Muscle of arm (tissue), 12 donors: ENCODE measurements around the gene MAFF. TPM values are rescaled to one million over a fixed set of nuclear protein-coding genes. Genes with fewer than 3 reads are reported as not detected.

ENCODE experiments used
- DNase-seq: peaks from one replicate; pipeline ENCODE4 v3.0.0-alpha.2; 2013
- polyA plus RNA-seq, 12 donors: library from polyadenylated mRNA; unstranded; fragments of 120-200 nt; gene quantifications; one replicate each; pipeline ENCODE4 v1.2.1, GENCODE V29; 2013; ENCODE audit not compliant: insufficient read length in 12 of 12

MAFF gene
- polyA plus RNA-seq, 12 donors, result 2.2 to 9.0 (median 3.2) TPM; not detected in 2

DNA sequence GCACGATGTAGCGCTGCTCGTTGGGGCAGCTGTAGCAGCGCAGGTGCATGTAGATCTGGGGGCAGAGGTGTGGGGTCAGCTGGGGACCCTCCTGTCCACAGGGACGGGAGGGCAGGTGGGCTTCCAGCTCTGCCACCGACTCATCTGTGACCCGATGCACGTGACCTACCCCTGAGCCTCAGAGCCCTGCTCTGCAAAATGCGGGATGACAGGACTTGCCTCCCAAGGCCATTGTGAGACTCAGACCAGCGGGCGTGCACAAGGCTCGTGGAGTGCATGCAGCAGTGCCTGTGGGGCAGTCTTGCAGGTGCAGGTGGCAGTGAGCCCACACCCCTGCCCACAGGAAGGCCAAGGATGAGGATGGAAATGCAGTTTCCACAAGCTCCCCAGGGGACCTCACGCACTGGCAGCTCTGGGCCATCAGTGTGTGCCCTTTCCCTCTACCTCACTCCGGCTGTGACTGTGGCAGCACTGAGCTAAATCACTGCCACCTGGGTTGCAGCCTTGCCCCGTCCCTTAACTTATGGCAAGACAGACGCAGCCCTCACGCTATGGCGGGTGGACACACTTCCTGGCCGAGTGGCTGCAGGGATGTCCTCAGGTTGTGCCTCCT, 44.4 kb downstream of the MAFF start:
- DNase-seq, result no peak

DNA sequence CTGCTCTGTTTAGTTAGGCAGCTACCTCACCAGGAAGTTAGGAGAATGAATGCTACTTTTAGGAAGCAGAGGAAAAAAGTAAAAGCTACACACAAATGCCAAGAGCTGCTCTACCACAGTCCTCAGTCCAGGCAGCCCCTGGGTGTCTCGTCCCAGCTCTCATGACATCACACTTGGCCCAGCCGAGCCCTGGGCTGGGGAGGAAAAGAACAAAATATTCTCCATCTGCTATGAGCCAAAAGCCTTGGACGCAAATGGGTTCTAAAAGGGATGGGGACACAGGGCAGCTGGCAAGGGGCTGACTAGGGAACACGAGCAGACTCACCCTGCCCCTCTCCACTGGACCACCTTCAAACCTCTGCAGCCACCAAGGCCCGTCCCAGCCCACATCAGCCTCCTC, 44.9 kb downstream of the MAFF start:
- DNase-seq, result peak; percentile 84

DNA sequence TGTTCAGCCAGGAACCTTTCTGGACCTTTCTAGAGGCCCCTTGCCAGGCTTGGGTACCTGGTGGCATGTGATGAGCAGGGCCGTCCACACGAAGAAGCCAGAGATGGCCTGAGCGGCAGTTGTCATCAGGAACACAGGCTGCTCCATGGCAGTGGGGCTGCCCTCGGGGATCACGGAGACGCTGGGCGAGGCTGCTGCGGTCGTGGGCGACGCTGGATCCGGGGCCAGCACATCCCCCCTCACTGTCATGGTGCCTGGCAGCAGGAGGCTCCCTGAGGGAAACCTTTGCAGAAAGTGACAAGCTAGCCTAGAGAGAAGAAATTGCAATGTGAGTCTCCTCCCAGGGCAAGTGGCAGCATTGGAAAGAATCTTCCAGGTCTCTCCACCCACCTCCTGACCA, 45.9 kb downstream of the MAFF start:
- no peak for DNase-seq

DNA sequence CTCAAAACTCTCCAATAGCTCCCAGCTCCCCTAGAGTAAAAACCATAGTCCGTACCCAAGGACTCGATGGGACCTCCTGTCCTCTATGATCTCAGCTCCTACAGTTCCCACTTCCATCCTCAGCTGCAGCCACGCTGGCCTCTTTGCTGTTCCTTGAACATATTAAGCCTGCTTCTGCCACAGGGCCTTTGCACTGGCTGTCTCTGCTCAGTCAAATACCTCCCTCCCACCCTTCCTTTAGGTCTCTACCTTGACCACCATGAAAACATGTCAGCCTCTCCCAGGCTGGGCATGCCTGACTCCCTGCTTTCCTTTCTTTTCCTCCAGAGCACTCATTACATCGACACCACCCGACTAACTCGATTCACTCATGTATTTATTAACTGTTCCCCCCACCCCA, 46.5 kb downstream of the MAFF start:
- no peak for DNase-seq

DNA sequence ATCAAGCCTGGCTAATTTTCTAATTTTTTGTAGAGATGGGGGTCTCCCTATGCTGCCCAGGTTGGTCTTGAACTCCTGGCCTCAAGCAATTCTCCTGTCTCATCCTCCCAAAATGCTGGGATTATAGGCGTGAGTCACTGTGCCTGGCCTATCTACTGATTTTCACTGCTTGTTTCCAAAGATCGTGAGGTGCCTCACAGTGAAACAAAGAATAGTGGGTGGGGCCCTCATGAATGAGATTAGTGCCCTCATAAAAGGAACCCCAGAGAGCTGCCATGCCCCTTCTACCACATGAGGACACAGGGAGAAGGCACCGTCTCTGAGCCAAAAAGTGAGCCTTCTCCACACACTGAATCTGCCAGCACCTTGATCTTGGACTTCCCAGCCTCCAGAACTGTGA, 47.5 kb downstream of the MAFF start:
- no peak for DNase-seq

DNA sequence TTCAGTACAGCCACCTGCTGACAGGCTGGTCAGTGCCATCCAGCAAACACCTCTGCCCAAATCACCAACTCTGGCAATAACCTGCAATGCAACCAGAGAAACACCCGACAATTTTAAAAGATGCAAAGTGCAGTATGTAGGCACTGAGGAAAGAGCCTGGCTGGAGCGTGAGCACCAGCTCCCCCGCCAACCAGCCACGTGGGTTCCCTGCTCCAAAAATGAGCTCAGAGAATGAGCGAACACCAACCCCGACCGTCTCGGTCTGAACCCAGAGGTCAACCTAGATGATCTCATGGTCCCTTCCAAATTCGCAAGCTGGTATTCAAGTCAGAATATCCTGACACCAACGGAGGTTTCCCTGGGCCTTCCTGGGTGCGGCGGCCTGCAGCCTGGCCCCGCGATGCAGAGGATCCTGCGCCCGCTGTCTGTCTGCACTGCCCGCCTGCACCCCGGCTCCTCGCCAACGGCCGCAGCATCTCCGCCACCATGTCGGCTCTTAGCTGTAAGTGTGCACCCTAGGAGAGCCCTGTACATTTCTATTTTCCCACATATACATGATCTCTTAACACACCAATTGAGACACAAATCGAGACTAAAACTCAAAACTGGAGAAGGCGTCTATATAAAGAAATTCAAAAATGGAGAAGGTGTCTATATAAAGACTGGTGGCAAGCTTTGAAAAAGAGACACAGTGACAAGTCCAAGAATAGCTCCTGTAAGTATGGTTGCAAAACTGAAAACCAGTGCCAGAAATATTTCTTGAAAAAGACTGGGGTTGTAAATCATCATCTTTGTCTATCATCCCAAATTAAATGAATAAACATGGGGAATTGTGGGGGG, 48.2 kb downstream of the MAFF start:
- no peak for DNase-seq

DNA sequence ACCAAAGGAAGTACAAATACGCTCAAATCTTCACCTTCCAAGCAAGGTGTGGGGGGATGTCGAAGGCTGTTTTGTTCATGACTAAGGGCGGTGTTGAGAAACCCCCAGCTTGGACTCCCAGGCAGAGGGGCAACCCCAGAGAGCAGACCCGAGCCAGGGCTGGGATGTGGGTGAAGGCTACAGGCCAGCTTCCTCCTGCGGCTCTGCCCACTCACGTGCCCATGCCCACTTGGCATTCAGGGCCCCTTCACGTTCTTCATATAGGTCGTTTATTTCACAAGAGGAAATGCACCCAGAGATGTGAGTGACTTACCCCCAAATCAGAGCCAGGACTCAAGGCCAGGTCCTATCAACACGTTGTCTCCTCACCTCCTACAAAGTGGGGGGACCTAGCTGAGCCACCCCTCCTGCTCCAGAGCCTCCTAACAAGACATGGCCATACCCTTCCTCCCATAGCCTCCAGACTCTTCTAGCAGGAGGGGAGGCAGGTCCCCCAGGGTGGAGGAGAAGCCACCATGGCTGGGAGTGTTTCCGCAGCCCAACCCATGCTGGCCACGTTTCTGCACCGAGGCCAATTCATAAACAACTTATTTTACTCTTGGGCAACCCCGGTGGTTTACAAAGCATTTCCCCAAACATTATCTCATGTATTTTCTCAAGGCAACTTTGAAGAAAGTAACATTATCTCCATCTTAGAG, 49.0 kb downstream of the MAFF start:
- DNase-seq, result no peak

DNA sequence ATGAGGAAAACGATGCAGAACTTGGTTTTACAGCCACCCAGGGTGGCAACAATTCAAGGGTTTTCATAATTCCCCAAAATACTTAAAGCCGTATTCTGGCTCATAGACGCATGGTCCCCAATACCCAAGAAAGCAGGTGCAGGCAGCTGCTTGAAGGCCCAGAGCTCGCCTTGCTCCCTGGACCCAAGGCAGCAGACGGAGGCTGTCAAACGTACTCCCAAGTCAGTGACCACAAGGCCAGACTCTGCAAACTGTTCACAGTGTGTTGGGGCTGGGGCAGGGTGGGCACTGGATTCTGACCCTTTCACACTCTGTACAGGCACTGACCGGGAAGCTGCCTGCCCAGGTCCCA, 49.5 kb downstream of the MAFF start:
- no peak for DNase-seq

DNA sequence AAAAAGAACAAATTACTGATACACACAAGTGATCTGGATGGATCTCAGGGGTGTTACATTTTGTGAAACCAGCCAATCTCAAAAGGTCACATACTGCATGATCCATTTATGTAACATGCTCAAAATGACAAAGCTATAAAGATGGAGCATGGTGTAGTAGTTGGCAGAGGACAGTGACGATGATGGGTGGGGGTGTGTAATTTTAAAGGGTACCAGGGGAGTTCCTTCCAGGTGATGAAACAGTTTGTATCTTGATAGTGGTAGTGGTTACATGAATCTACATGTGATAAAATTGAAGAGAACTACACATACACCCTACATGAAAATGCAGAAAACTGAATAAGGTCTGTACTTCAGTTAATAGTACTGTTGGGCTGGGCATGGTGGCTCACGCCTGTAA, 53.9 kb downstream of the MAFF start:
- no peak for DNase-seq

DNA sequence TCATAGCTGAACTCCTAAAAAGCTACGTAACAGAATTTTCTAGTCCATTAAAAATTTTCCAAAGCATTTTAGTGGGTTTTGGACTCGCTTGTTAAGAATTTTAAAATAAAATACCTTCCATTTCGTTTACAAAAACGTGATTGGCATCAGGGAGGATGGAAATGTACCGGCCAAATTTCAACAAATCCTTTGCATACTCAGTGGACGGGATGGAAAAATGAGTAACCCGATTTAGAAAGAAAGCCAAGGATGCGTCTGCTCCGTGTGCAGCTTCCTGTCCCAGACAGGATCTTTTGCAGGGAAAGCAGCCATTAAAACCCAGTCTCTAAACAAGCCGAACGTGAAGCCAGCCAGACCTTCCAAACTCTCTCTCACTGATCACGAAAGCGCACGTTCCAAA, 55.4 kb downstream of the MAFF start:
- peak; percentile 87 for DNase-seq

DNA sequence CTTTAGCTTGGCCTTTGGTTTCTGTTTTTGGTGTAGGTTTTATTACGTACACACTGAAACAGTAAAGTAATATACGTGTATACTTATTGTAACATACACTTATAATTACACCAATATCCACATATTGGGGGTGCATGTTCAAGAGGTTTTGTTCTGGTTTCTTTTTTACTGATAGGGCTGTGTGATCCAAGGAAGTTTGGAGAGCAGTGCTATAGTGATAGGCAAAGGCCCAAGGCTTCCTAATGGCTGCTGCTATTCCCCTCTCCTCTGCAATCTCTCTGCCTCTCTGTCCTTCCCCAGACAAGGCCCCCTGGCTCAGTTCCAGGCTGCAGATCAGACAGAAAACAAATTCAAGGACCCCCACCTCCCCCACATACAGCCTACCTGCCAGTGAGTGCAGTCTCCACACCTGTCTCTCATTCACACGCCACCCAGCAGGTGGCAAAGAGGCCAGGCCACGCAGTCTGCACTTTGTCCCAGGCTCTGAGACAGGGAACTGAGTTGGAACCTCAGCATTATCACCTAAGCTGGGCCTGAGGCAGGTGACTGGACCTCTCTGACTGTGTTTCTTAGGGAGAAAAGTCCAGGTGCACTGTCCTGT, 56.0 kb downstream of the MAFF start:
- DNase-seq, result no peak

DNA sequence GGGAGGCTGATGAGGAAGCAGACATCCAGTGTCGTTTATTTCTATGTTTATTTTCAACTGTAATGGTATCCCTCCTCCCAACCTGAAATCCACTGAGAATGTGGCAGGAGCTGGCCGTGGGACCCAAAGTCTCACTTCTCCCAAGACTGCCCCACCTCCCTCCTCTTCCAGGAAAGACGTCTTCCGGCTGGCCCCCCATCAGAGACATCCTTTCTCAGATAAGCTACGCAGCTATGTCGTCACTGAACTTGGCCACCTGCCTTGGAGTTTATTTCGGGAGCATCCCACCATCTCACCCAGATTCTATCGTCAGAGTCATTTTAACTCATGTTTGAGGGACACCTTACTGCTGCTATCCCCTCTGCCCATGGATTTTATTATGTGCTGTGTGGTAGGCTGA, 57.1 kb downstream of the MAFF start:
- no peak for DNase-seq

DNA sequence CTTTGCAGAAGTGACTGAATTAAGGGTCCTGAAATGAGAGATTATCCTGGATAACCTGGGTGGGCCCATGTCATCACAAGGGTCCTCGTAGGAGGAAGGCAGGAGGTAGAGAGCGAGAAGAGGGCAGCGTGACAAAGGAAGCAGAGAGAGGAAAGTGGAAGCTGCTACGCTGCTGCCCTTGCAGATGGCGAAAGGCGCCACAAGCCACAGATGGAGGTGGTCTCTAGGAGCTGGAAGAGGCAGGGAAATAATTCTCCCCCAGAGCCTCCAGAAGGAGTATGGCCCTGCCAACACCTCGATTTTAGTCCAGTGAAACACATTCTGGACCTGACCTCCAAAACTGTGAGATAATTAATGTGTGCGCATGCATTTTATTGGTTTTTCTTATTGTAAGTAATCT, 57.6 kb downstream of the MAFF start:
- DNase-seq, result no peak

DNA sequence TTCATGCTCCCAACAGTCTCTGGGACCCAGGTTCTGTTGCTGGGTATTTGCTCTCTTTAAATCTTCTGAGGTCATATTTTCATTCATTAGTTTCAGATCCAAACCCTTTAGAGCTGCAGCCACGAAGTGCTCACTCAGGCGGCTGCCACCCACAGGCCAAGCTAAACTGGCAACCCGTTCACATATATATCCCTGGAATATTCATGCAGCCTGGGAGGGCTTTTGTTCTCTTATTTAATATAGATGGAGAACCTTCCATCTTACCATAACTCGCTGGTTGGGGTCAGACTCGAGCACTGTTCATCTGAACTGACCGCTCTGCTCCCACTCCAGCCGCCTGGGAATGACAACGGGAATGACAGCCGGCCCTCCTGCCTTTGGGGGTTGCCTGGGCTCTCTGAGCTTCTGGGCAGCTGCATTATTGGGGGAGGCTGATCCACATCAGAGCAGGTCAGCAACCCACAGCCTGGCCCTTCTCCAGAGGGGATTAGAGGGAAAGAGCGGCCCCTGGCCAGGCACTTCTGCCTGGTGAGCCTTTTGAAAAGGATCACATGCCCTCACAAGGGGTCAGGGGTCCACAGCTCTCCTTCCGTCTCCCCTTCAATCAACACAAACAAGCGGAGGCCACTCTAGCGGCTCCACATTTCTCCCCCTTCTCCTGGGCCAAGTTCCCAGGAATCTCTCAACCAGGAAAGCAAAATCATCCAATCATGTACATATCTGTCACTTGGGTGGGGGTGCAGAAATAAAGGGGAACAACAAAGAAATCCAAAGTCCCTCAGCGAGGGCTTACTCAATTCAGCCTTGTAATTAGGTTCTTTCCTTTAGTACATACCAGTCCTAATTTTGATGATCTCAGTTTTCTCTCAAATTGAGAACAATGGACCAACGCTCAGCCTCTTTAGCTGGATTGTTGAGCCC, 59.2 kb downstream of the MAFF start:
- DNase-seq, result no peak

DNA sequence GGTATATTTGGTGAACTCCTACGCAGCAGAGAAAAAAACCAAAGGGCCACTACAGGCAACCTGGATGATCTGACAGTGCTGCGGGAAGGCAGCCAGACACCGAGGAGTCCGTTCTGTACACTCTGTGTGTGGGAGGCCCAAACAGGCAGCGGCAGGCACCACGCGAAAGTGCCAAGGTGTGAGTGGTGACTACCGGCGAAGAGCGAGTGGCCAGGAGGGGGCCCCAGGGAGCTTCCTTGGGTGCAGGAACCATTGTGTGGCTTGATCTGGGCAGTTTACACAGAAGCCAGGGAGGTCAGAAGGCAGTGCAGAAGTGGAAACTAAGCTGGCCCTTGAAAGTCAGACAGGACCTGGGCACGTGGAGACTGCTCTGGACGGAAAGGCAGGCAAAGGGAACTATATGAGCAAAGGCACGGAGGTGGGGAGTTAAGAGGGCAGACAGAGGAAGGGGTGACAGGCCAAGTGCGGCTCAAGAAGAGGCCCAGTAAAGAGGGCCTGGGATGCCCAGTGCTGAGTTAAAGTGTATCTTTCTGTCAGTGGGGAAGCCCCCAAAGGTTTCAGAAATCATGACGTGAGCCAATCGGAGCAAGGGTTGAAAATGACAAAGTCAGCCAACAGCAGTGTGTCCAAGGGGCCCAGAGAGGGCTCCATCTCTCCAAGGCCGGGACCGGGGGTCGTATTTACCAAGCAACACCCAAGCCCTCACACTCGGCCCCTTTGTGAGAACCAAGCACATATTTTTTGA, 60.4 kb downstream of the MAFF start:
- no peak for DNase-seq

DNA sequence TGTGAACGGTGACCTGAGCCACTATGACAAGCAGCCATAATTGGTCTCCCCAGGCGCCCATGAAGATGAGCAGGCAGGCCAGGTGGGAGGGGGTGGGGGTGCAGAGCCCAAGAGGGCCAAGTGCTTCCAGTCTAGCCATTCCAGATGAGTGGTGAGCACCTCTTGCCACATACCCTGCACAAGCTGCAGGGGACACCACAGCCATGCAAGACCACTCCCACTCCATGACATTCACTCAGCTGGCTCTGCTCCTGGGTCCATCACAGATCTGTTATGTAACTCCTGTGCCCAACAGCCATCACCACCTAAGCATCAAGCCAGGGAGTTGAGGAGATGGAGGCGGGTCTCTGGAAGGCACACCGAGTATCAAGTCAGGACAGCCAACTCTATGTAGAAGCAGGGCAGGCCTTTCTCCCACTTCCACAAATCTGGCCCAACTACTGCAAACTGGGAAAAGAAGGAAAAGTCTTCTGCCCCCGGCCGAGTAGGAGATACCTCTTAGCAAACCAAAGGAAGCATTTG, 62.6 kb downstream of the MAFF start:
- no peak for DNase-seq
